HepG2 (cell line): Measurements from ENCODE around the gene P2RX3.

Experiments
- CTCF ChIP-seq: sonication (generic); formaldehyde crosslinking; IDR thresholded peaks from 2 replicates; pipeline ENCODE4 v1.5.0; 2020; ENCODE audit warnings: mild to moderate bottlenecking, missing genetic modification reagents, moderate library complexity
- ETV6 ChIP-seq: sonication (generic); formaldehyde crosslinking; conservative IDR thresholded peaks from 2 replicates; pipeline ENCODE4 v1.4.0; 2020; ENCODE audit warnings: missing genetic modification reagents
- NFIC ChIP-seq: IDR thresholded peaks from 2 replicates; pipeline ENCODE4 v1.6.1; 2012; ENCODE audit warnings: mild to moderate bottlenecking, low read length, inconsistent platforms
- POLR2AphosphoS5 ChIP-seq: IDR thresholded peaks from 2 replicates; pipeline ENCODE4 v1.6.1; 2012; ENCODE audit warnings: low read depth, low read length
- PREB ChIP-seq: sonication (generic); formaldehyde crosslinking; IDR thresholded peaks from 2 replicates; pipeline ENCODE4 v1.4.0; 2020; ENCODE audit warnings: missing genetic modification reagents
- RFX5 ChIP-seq: IDR thresholded peaks from 2 replicates; pipeline ENCODE4 v1.6.1; 2011; ENCODE audit warnings: low read depth, low read length, improper control_type of control experiment
- SRF ChIP-seq: IDR thresholded peaks from 2 replicates; pipeline ENCODE4 v1.6.1; 2011; ENCODE audit warnings: mild to moderate bottlenecking, low read depth, low read length, moderate library complexity
- SSRP1 ChIP-seq: IDR thresholded peaks from 2 replicates; pipeline ENCODE4 v1.6.1; 2016; ENCODE audit warnings: control low read depth
- ZBTB49 ChIP-seq: sonication (generic); formaldehyde crosslinking; IDR thresholded peaks from 2 replicates; pipeline ENCODE4 v1.4.0; 2020; ENCODE audit warnings: missing genetic modification reagents, borderline replicate concordance

GRCh38 chr11:57390535-57390934 is 52.4 kb downstream of the P2RX3 start, which contains the start of gene PRG2:
- TF ChIP-seq SRF (no peak), PREB (CRISPR knock-in tag) (no peak), POLR2AphosphoS5 (no peak), CTCF (CRISPR knock-in tag) (no peak), ETV6 (CRISPR knock-in tag) (no peak), NFIC (no peak), SSRP1 (no peak), ZBTB49 (CRISPR knock-in tag) (no peak), RFX5 (no peak)
